Activated CD8-positive, alpha-beta T cell treated with anti-CD3 and anti-CD28 coated beads for 36 hours (primary cell): ENCODE measurements around the gene MAGEA9. TPM values are rescaled to one million over a fixed set of nuclear protein-coding genes. Genes with fewer than 3 reads are reported as not detected.

Experiments
- ATAC-seq: fragments of 200-7000 bp; cut with Tn5 transposase; one replicate; pipeline ENCODE4 v1.10.0; 2021; ENCODE audit warnings: mild to moderate bottlenecking, moderate library complexity
- CTCF ChIA-PET: fragments of 350-600 bp; sonication (Branson Sonifier 250); formaldehyde crosslinking; loops from one replicate; lab custom pipeline; 2021; ENCODE audit warnings: antibody characterized with exemption; lab: Charles Lee
- POLR2A ChIA-PET: fragments of 350-600 bp; sonication (Branson Sonifier 250); formaldehyde crosslinking; loops from one replicate; lab custom pipeline; 2021; ENCODE audit warnings: antibody characterized with exemption; lab: Charles Lee
- DNase-seq: peaks from one replicate; pipeline ENCODE4 v3.0.0-alpha.2; 2020
- H3K27ac Mint-ChIP-seq: one replicate; pipeline ENCODE4 v1.8.0; 2021; ENCODE audit warnings: mild to moderate bottlenecking, mixed read lengths
- H3K27me3 Mint-ChIP-seq: one replicate; pipeline ENCODE4 v1.8.0; 2021; ENCODE audit warnings: mixed read lengths
- H3K36me3 Mint-ChIP-seq: one replicate; pipeline ENCODE4 v1.8.0; 2021; ENCODE audit warnings: low read depth, mixed read lengths
- H3K4me1 Mint-ChIP-seq: one replicate; pipeline ENCODE4 v1.8.0; 2021; ENCODE audit warnings: low read depth, mixed read lengths
- H3K4me3 Mint-ChIP-seq: one replicate; pipeline ENCODE4 v1.8.0; 2021; ENCODE audit warnings: mild to moderate bottlenecking, moderate library complexity, mixed read lengths
- H3K9me3 Mint-ChIP-seq: one replicate; pipeline ENCODE4 v1.8.0; 2021; ENCODE audit warnings: mixed read lengths
- CTCF ChIP-seq: fragments of 200-600 bp; IDR thresholded peaks from one replicate; pipeline ENCODE4 v1.8.0; 2022; ENCODE audit warnings: antibody characterized with exemption, mild to moderate bottlenecking
- intact Hi-C: fragments of 100-400 bp; cut with micrococcal nuclease; formaldehyde crosslinking; loops from one replicate; pipeline ENCODE4 v1.10.0; 2022
- total RNA-seq, 2 experiments: library from RNA; stranded (reverse); gene quantifications; one replicate each; pipeline ENCODE4 v1.2.3, GENCODE V29; 2021

The MAGEA9 gene
- total RNA-seq, 2 experiments from 2014 or later, result not detected

GRCh38 chrX:149799095-149799714 is 17.5 kb downstream of the MAGEA9 start:
- no peak overlapping the region for H3K4me3 Mint-ChIP-seq
- no peak for TF ChIP-seq CTCF
- peaks cover 33% of the 10 kb centered on the region for H3K4me1 Mint-ChIP-seq
- no peaks in the 10 kb centered on the region for H3K9me3 Mint-ChIP-seq
- intact Hi-C loops, result no loop called here
- ChIA-PET CTCF (interaction anchor here (1.1 to 1.5 kb wide), 2 partner anchors 25 to 32 kb away, joined by 3 to 4 read pairs; no protein-coding TSS in a partner anchor), POLR2A (no interaction called here)
- DNase-seq (no peak), ATAC-seq (no peak)
- no peaks in the 10 kb centered on the region for H3K36me3 Mint-ChIP-seq
- H3K27me3 Mint-ChIP-seq, result no peaks in the 10 kb centered on the region
- H3K27ac Mint-ChIP-seq, result peak overlapping the region; percentile 10

DNA sequence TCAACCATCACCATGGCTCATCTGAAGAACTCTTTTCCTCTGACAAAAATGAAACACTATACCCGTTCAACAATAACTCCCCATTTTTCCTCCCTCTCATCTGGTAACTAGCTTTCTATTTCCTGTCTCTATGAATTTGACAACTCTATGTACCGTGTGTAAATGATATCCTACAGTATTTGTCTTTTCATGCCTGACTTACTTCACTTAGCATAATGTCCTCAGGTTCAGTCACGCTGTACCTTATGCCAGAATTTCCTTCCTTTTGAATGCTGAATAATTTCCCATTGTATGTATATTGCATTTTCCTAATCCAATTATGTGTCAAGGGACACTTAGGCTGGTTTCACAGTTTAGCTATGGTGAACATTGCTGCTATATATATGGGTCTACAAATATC is 18.2 kb downstream of the MAGEA9 start:
- ChIA-PET CTCF (no interaction called here), POLR2A (no interaction called here)
- intact Hi-C loops, result no loop called here
- no peak overlapping the region for H3K4me3 Mint-ChIP-seq
- no peak overlapping the region for H3K27ac Mint-ChIP-seq
- no peaks in the 10 kb centered on the region for H3K36me3 Mint-ChIP-seq
- no peak for TF ChIP-seq CTCF
- ATAC-seq (no peak), DNase-seq (no peak)
- no peaks in the 10 kb centered on the region for H3K27me3 Mint-ChIP-seq
- peaks cover 33% of the 10 kb centered on the region for H3K4me1 Mint-ChIP-seq
- no peaks in the 10 kb centered on the region for H3K9me3 Mint-ChIP-seq

GRCh38 chrX:149803458-149804062 is 21.8 kb downstream of the MAGEA9 start:
- TF ChIP-seq CTCF, result no peak
- peaks cover 19% of the 10 kb centered on the region for H3K4me1 Mint-ChIP-seq
- ChIA-PET CTCF (interaction anchor here (0.7 kb wide), 1 partner anchor 113 kb away, joined by 3 read pairs; no protein-coding TSS in a partner anchor), POLR2A (no interaction called here)
- H3K36me3 Mint-ChIP-seq, result no peaks in the 10 kb centered on the region
- ATAC-seq (no peak), DNase-seq (no peak)
- intact Hi-C loops, result no loop called here
- H3K27me3 Mint-ChIP-seq, result no peaks in the 10 kb centered on the region
- H3K9me3 Mint-ChIP-seq, result no peaks in the 10 kb centered on the region
- no peak overlapping the region for H3K4me3 Mint-ChIP-seq
- no peak overlapping the region for H3K27ac Mint-ChIP-seq

DNA sequence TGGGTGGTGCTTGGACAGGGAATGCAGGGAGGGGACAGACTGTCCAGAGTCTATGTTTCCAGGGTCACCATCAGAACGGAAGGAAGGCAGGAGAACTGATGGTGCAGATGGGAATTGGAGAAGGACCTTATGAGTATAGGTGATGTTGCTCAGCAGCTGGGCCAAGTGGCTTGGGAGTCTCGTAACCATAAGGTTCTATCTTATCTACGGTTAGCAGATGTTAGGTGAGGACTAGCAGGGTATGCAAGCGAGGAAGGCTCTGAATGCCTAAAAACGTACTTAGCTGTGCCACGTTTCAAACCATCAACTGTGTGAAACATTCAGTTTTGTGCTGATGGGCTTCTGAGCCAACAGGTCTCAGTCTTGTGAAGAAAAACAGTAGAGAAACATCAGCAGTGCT is 22.4 kb downstream of the MAGEA9 start:
- ChIA-PET POLR2A (no interaction called here), CTCF (no interaction called here)
- DNase-seq, result no peak
- intact Hi-C loops, result no loop called here
- no peak for TF ChIP-seq CTCF
- Mint-ChIP-seq H3K27ac (no peak overlapping the region), H3K27me3 (no peaks in the 10 kb centered on the region), H3K36me3 (no peaks in the 10 kb centered on the region), H3K4me3 (no peak overlapping the region), H3K9me3 (no peaks in the 10 kb centered on the region), H3K4me1 (peaks cover 18% of the 10 kb centered on the region)
- ATAC-seq, result no peak

DNA sequence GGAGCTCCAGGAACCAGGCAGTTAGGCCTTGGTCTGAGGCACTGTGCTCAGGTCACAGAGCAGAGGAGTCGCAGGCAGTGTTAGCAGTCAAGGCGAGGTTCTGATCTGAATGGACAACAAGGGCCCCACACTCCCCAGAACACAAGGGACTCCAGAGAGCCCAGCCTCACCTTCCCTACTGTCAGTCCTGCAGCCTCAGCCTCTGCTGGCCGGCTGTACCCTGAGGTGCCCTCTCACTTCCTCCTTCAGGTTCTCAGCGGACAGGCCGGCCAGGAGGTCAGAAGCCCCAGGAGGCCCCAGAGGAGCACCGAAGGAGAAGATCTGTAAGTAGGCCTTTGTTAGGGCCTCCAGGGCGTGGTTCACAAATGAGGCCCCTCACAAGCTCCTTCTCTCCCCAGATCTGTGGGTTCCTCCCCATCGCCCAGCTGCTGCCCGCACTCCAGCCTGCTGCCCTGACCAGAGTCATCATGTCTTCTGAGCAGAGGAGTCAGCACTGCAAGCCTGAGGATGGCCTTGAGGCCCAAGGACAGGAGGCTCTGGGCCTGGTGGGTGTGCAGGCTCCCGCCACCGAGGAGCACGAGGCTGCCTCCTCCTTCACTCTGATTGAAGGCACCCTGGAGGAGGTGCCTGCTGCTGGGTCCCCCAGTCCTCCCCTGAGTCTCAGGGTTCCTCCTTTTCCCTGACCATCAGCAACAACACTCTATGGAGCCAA is 26.2 kb downstream of the MAGEA9 start:
- DNase-seq (no peak), ATAC-seq (no peak)
- Mint-ChIP-seq H3K4me1 (no peaks in the 10 kb centered on the region), H3K9me3 (no peaks in the 10 kb centered on the region), H3K27ac (no peak overlapping the region), H3K4me3 (no peak overlapping the region), H3K36me3 (no peaks in the 10 kb centered on the region), H3K27me3 (peaks cover 3% of the 10 kb centered on the region)
- intact Hi-C loops, result no loop called here
- TF ChIP-seq CTCF, result no peak
- ChIA-PET POLR2A (no interaction called here), CTCF (no interaction called here)
